ENCODE data around the gene COMTD1.

DNA sequence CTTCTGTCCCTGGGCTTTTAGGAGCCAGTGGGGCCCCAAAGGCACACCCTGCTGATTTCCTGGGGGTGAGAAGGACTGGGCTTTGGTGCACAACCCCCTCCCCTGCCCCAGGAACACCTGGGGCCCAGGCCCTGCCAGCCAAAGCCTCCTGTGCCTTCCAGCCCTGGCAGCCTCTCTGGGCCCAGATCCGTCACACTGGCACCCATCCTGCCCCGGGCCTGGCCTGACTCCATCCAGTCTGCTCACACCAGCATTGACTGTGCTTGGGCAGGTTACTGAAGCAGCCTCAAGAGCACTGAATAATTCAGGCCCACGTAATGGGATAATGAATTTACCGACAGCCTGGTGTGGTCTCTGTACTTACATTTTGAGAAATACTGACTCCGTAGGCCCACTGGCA, 12.0 kb upstream of the COMTD1 start:
- TF ChIP-seq EZH2phosphoT487 (IDR thresholded peaks at IDR 0.05; ENCODE audit: insufficient read depth, low read depth) (no peak), EZH2 (IDR thresholded peaks at IDR 0.05; ENCODE audit: insufficient read depth, poor library complexity, severe bottlenecking) (no peak)
